Measurements from ENCODE around the gene FAM107B.

DNA sequence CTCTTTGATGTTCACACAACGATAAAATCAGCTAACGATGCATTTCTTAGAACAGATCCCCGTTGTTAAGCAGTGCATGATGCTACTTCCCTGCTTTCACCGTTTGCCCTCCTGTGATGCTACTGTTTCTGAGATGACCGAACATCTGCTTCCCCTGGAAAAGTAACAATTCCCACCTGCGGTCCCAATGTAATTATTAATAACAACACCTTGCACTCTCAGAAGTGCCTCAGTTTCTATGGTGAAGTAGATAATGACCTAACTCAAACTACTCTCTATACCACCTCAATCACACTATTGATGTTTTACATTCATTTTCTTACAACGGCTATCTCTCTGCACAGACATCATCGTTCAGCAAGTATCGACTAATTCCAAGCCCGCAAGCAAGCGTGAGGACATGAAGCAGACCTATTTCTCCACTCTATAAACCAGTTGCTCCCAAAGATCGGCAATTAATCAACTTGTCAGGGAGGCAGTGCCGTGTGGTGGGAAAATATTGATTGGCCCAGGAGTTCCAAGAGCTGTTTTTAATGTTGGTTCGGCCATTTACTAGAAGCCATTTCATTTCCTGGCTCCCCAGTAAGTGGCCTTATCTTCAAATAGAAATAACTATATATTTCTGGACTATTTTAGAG, 42.7 kb downstream of the FAM107B start:
- no peak for TF ChIP-seq SMAD5 (IDR thresholded peaks at IDR 0.05; ENCODE audit: low read depth)
- TF ChIP-seq POLR2AphosphoS5 (IDR thresholded peaks at IDR 0.05; ENCODE audit: low read length), result no peak
- TF ChIP-seq, protein P1, sequence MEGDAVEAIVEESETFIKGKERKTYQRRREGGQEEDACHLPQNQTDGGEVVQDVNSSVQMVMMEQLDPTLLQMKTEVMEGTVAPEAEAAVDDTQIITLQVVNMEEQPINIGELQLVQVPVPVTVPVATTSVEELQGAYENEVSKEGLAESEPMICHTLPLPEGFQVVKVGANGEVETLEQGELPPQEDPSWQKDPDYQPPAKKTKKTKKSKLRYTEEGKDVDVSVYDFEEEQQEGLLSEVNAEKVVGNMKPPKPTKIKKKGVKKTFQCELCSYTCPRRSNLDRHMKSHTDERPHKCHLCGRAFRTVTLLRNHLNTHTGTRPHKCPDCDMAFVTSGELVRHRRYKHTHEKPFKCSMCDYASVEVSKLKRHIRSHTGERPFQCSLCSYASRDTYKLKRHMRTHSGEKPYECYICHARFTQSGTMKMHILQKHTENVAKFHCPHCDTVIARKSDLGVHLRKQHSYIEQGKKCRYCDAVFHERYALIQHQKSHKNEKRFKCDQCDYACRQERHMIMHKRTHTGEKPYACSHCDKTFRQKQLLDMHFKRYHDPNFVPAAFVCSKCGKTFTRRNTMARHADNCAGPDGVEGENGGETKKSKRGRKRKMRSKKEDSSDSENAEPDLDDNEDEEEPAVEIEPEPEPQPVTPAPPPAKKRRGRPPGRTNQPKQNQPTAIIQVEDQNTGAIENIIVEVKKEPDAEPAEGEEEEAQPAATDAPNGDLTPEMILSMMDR (IDR thresholded peaks at IDR 0.05 in 2 of 3, conservative IDR thresholded peaks at IDR 0.05 in 1 of 3; ENCODE audit: control insufficient read depth in 2 of 3, extremely low read depth in 1 of 3, insufficient read depth in 1 of 3, low read depth in 3 of 3, low read length in 3 of 3), result no peak
- no peak for TF ChIP-seq RAD21 (IDR thresholded peaks at IDR 0.05; ENCODE audit: insufficient read depth, low read depth, low read length)
- TF ChIP-seq BRCA1 (IDR thresholded peaks at IDR 0.05; ENCODE audit: low read depth, low read length), result no peak
- TF ChIP-seq RCOR1 (conservative IDR thresholded peaks at IDR 0.05; ENCODE audit: low read depth, low read length), result no peak
- no peak for TF ChIP-seq TCF12 (IDR thresholded peaks at IDR 0.05; ENCODE audit: low read depth, low read length)
- TF ChIP-seq, protein P2, sequence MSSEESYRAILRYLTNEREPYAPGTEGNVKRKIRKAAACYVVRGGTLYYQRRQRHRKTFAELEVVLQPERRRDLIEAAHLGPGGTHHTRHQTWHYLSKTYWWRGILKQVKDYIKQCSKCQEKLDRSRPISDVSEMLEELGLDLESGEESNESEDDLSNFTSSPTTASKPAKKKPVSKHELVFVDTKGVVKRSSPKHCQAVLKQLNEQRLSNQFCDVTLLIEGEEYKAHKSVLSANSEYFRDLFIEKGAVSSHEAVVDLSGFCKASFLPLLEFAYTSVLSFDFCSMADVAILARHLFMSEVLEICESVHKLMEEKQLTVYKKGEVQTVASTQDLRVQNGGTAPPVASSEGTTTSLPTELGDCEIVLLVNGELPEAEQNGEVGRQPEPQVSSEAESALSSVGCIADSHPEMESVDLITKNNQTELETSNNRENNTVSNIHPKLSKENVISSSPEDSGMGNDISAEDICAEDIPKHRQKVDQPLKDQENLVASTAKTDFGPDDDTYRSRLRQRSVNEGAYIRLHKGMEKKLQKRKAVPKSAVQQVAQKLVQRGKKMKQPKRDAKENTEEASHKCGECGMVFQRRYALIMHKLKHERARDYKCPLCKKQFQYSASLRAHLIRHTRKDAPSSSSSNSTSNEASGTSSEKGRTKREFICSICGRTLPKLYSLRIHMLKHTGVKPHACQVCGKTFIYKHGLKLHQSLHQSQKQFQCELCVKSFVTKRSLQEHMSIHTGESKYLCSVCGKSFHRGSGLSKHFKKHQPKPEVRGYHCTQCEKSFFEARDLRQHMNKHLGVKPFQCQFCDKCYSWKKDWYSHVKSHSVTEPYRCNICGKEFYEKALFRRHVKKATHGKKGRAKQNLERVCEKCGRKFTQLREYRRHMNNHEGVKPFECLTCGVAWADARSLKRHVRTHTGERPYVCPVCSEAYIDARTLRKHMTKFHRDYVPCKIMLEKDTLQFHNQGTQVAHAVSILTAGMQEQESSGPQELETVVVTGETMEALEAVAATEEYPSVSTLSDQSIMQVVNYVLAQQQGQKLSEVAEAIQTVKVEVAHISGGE (CRISPR knock-in tag; IDR thresholded peaks at IDR 0.05), result no peak
- no peak for TF ChIP-seq POLR2A (IDR thresholded peaks at IDR 0.05; ENCODE audit: low read depth, low read length)
- TF ChIP-seq BACH1 (IDR thresholded peaks at IDR 0.05; ENCODE audit: borderline replicate concordance), result no peak
- TF ChIP-seq SIN3A (IDR thresholded peaks at IDR 0.05; ENCODE audit: low read depth, low read length), result no peak

All from GM12878 (cell line).